Suprapubic skin (tissue), 4 donors: Measurements from ENCODE around the gene EFNA2. TPM values are rescaled to one million over a fixed set of nuclear protein-coding genes. Genes with fewer than 3 reads are reported as not detected.

Experiments
- DNase-seq, 2 donors: peaks; one replicate each; pipeline ENCODE4 v3.0.0-alpha.2; 2019; ENCODE audit warnings: low spot score in 2 of 2
- H3K27ac ChIP-seq: fragments of 200-600 bp; sonication (generic); one replicate; pipeline ENCODE4 v1.5.1; 2019
- H3K27me3 ChIP-seq: fragments of 200-600 bp; sonication (generic); one replicate; pipeline ENCODE4 v1.5.1; 2019
- H3K36me3 ChIP-seq: fragments of 200-600 bp; sonication (generic); one replicate; pipeline ENCODE4 v1.5.1; 2019
- H3K4me1 ChIP-seq: fragments of 200-600 bp; sonication (generic); one replicate; pipeline ENCODE4 v1.5.1; 2019
- H3K4me3 ChIP-seq: fragments of 200-600 bp; sonication (generic); one replicate; pipeline ENCODE4 v1.5.1; 2019; ENCODE audit warnings: mild to moderate bottlenecking
- H3K9me3 ChIP-seq: fragments of 200-600 bp; sonication (generic); one replicate; pipeline ENCODE4 v1.5.1; 2019
- CTCF ChIP-seq, 2 donors: fragments of 200-600 bp in 1 of 2; fragments of 450-650 bp in 1 of 2; sonication (generic) in 1 of 2; IDR thresholded peaks; one replicate each; pipeline ENCODE4 v1.5.1; 2016 to 2019; ENCODE audit warnings: antibody characterized with exemption in 2 of 2, mild to moderate bottlenecking in 1 of 2, moderate library complexity in 1 of 2
- EP300 ChIP-seq: sonication (generic); formaldehyde crosslinking; IDR thresholded peaks from one replicate; pipeline ENCODE4 v1.6.1; 2017; ENCODE audit warnings: antibody characterized with exemption
- POLR2A ChIP-seq, 2 donors: fragments of 450-650 bp; IDR thresholded peaks; one replicate each; pipeline ENCODE4 v1.6.1; 2017; ENCODE audit warnings: antibody characterized with exemption in 2 of 2, mild to moderate bottlenecking in 2 of 2, moderate library complexity in 2 of 2
- POLR2AphosphoS5 ChIP-seq, 3 donors: sonication (generic); formaldehyde crosslinking; IDR thresholded peaks; one replicate each; pipeline ENCODE4 v1.6.1; 2017; ENCODE audit warnings: antibody characterized with exemption in 3 of 3
- WGBS: methylation state at CpG from one replicate; pipeline ENCODE4 v1.1.5; 2018; 5-methylcytosine and 5-hydroxymethylcytosine counted together
- total RNA-seq, 4 donors: library from RNA; depleted of rRNA; stranded (reverse); fragments of >200 nt; gene quantifications; one replicate each; pipeline ENCODE4 v1.1.0, GENCODE V29; 2016

Gene EFNA2
- total RNA-seq, 4 donors from 2014 or later: not detected

- peaks cover 16% of the 10 kb centered on the region for H3K4me1 ChIP-seq
- no peak for TF ChIP-seq POLR2A (IDR thresholded peaks at IDR 0.05)
- TF ChIP-seq EP300: no peak
- no peak for TF ChIP-seq CTCF (IDR thresholded peaks at IDR 0.05)
- no peak for TF ChIP-seq POLR2AphosphoS5 (IDR thresholded peaks at IDR 0.05)
- no peaks in the 10 kb centered on the region for H3K9me3 ChIP-seq
- WGBS: 68% methylated on average over 29 of the region's 61 CpGs
- H3K27ac ChIP-seq: no peak overlapping the region
- no peaks in the 10 kb centered on the region for H3K36me3 ChIP-seq
- H3K27me3 ChIP-seq: peaks cover 77% of the 10 kb centered on the region
- no peak for DNase-seq
- H3K4me3 ChIP-seq: no peak overlapping the region
Measured at GRCh38 chr19:1312767-1313694, 27.4 kb downstream of the EFNA2 start.

GRCh38 chr19:1313695-1314613 lies 28.3 kb downstream of the EFNA2 start:
- Histone ChIP-seq H3K4me3 (no peak overlapping the region), H3K4me1 (peaks cover 16% of the 10 kb centered on the region), H3K9me3 (no peaks in the 10 kb centered on the region), H3K27ac (no peak overlapping the region), H3K27me3 (peaks cover 81% of the 10 kb centered on the region), H3K36me3 (no peaks in the 10 kb centered on the region)
- 41% methylated on average over 13 of the region's 32 CpGs for WGBS
- no peak for TF ChIP-seq EP300
- no peak for TF ChIP-seq CTCF (IDR thresholded peaks at IDR 0.05)
- no peak for TF ChIP-seq POLR2A (IDR thresholded peaks at IDR 0.05)
- TF ChIP-seq POLR2AphosphoS5 (IDR thresholded peaks at IDR 0.05): no peak
- DNase-seq: no peak

- H3K4me1 ChIP-seq: peaks cover 16% of the 10 kb centered on the region
- no peaks in the 10 kb centered on the region for H3K9me3 ChIP-seq
- TF ChIP-seq EP300: no peak
- TF ChIP-seq CTCF (IDR thresholded peaks at IDR 0.05): peak; percentile 15 to 43
- peaks cover 81% of the 10 kb centered on the region for H3K27me3 ChIP-seq
- DNase-seq: no peak
- WGBS: 6% methylated on average over 52 of the region's 58 CpGs
- H3K27ac ChIP-seq: no peak overlapping the region
- H3K4me3 ChIP-seq: peak overlapping the region; percentile 39
- no peaks in the 10 kb centered on the region for H3K36me3 ChIP-seq
Measured at GRCh38 chr19:1315470-1316166, 29.9 kb downstream of the EFNA2 start.

GRCh38 chr19:1316466-1316865 lies 30.8 kb downstream of the EFNA2 start:
- Histone ChIP-seq H3K9me3 (no peaks in the 10 kb centered on the region), H3K27me3 (peaks cover 76% of the 10 kb centered on the region), H3K4me3 (no peak overlapping the region), H3K4me1 (peaks cover 16% of the 10 kb centered on the region), H3K36me3 (no peaks in the 10 kb centered on the region), H3K27ac (no peak overlapping the region)
- TF ChIP-seq EP300 (no peak), POLR2A (IDR thresholded peaks at IDR 0.05) (no peak), CTCF (IDR thresholded peaks at IDR 0.05) (no peak), POLR2AphosphoS5 (IDR thresholded peaks at IDR 0.05) (no peak)
- 71% methylated on average over 9 of the region's 13 CpGs for WGBS
- no peak for DNase-seq
